GM06990 (cell line): ENCODE measurements around the gene CANT1.

Experiments
- DNase-seq: peaks from one replicate; pipeline ENCODE4 v3.0.0-alpha.2; 2011; ENCODE audit not compliant: insufficient read length; ENCODE audit errors: extremely low read depth
- H3K27me3 ChIP-seq: replicated peaks from 2 replicates; pipeline ENCODE4 v1.6.0; 2011; ENCODE audit warnings: low read length; ENCODE audit not compliant: control insufficient read depth, insufficient read depth
- H3K36me3 ChIP-seq: 2 replicates; pipeline ENCODE4 v1.5.1; 2011; ENCODE audit warnings: low read length; ENCODE audit not compliant: control insufficient read depth, insufficient read depth
- H3K4me3 ChIP-seq: replicated peaks from 2 replicates; pipeline ENCODE4 v1.5.1; 2011; ENCODE audit warnings: low read depth, mild to moderate bottlenecking, control low read depth, low read length
- CTCF ChIP-seq: IDR thresholded peaks from 2 replicates; pipeline ENCODE4 v1.5.1; 2011; ENCODE audit warnings: low read length, control low read depth, mild to moderate bottlenecking, inconsistent platforms; ENCODE audit not compliant: insufficient read depth, poor library complexity, severe bottlenecking

CANT1 gene

GRCh38 chr17:79047923-79048825 lies 38.6 kb upstream of the CANT1 start:
- Histone ChIP-seq H3K36me3 (no peaks in the 10 kb centered on the region), H3K27me3 (no peaks in the 10 kb centered on the region; the same call in 1 of the 2 replicates), H3K4me3 (no peak overlapping the region)
- no peak for TF ChIP-seq CTCF
- no peak for DNase-seq

GRCh38 chr17:79047291-79047920 lies 37.8 kb upstream of the CANT1 start:
- H3K4me3 ChIP-seq = no peak overlapping the region
- no peaks in the 10 kb centered on the region for H3K36me3 ChIP-seq
- H3K27me3 ChIP-seq = no peaks in the 10 kb centered on the region; the same call in 1 of the 2 replicates
- no peak for TF ChIP-seq CTCF
- DNase-seq = no peak

- DNase-seq = no peak
- Histone ChIP-seq H3K27me3 (no peaks in the 10 kb centered on the region; the same call in 1 of the 2 replicates), H3K4me3 (no peak overlapping the region), H3K36me3 (no peaks in the 10 kb centered on the region)
- no peak for TF ChIP-seq CTCF
Observed at GRCh38 chr17:79046916-79047280, 37.3 kb upstream of the CANT1 start.

- DNase-seq = no peak
- H3K4me3 ChIP-seq = no peak overlapping the region
- no peak for TF ChIP-seq CTCF
- no peaks in the 10 kb centered on the region for H3K36me3 ChIP-seq
- no peaks in the 10 kb centered on the region; the same call in 1 of the 2 replicates for H3K27me3 ChIP-seq
Observed at GRCh38 chr17:79046197-79046915, 36.8 kb upstream of the CANT1 start.

GRCh38 chr17:79045842-79046196 lies 36.3 kb upstream of the CANT1 start:
- H3K4me3 ChIP-seq = no peak overlapping the region
- no peaks in the 10 kb centered on the region; the same call in 1 of the 2 replicates for H3K27me3 ChIP-seq
- DNase-seq = peak; percentile 71
- TF ChIP-seq CTCF = peak; percentile 98
- no peaks in the 10 kb centered on the region for H3K36me3 ChIP-seq
